Upper lobe of left lung (tissue), 6 donors: ENCODE measurements around the gene BGN. TPM values are rescaled to one million over a fixed set of nuclear protein-coding genes. Genes with fewer than 3 reads are reported as not detected.
A peak's percentile ranks its signal among the peaks of the same experiment; 100 is the strongest.

Source experiments
- ATAC-seq, 2 donors: fragments of 200-7000 bp; cut with Tn5 transposase; one replicate each; pipeline ENCODE4 v1.9.1; 2022; ENCODE audit warnings: mild to moderate bottlenecking in 2 of 2, moderate library complexity in 2 of 2; ENCODE audit not compliant: low FRiP score in 2 of 2
- DNase-seq, 2 donors: peaks; one replicate each; pipeline ENCODE4 v3.0.0-alpha.2; 2019 to 2020
- H3K27ac ChIP-seq, 4 donors: fragments of 200-600 bp; sonication (generic); one replicate each; pipeline ENCODE4 v1.5.1; 2016 to 2019
- H3K27me3 ChIP-seq, 4 donors: fragments of 200-600 bp; sonication (generic); one replicate each; pipeline ENCODE4 v1.5.1; 2017 to 2019
- H3K36me3 ChIP-seq, 4 donors: fragments of 200-600 bp; sonication (generic); one replicate each; pipeline ENCODE4 v1.5.1; 2016 to 2019
- H3K4me1 ChIP-seq, 4 donors: fragments of 200-600 bp; sonication (generic); one replicate each; pipeline ENCODE4 v1.5.1; 2018 to 2019
- H3K4me3 ChIP-seq, 4 donors: fragments of 200-600 bp; sonication (generic); one replicate each; pipeline ENCODE4 v1.5.1; 2017 to 2019; ENCODE audit warnings: mild to moderate bottlenecking in 2 of 4, moderate library complexity in 1 of 4
- H3K9me3 ChIP-seq, 4 donors: fragments of 200-600 bp; sonication (generic); one replicate each; pipeline ENCODE4 v1.5.1; 2018 to 2019
- EP300 ChIP-seq, 4 donors: sonication (generic); formaldehyde crosslinking; IDR thresholded peaks; one replicate each; pipeline ENCODE4 v1.5.1; 2017; ENCODE audit warnings: antibody characterized with exemption in 4 of 4, control low read depth in 2 of 4
- POLR2A ChIP-seq, 4 donors: fragments of 450-650 bp; IDR thresholded peaks; one replicate each; pipeline ENCODE4 v1.5.1; 2016 to 2017; ENCODE audit warnings: antibody characterized with exemption in 4 of 4, mild to moderate bottlenecking in 2 of 4
- POLR2AphosphoS5 ChIP-seq, 2 donors: sonication (generic); formaldehyde crosslinking; IDR thresholded peaks; one replicate each; pipeline ENCODE4 v1.5.1; 2017; ENCODE audit warnings: antibody characterized with exemption in 2 of 2
- WGBS, 2 donors: methylation state at CpG; one replicate each; pipeline ENCODE4 v1.1.5; 2017 to 2018; 5-methylcytosine and 5-hydroxymethylcytosine counted together
- total RNA-seq, 6 donors: library from RNA; depleted of rRNA in 4 of 6; stranded (reverse); fragments of >200 nt in 4 of 6; gene quantifications; one replicate each; pipeline versions ENCODE4 v1.1.0 to v1.2.1, GENCODE V29; 2016 to 2021
- TF ChIP-seq, protein P1 (sequence below), 6 experiments: fragments of 450-650 bp in 4 of 6; fragments of 200-600 bp in 2 of 6; sonication (generic) in 2 of 6; IDR thresholded peaks; one replicate each; pipeline ENCODE4 v1.5.1; 2016 to 2019; ENCODE audit warnings: antibody characterized with exemption in 6 of 6
- donor health status: DM: no; HTN: no; CAD: no; lungs with moderate emphysema.
- donor health status: DM: no; HTN: yes; CAD: no; lungs with severe emphysema.

BGN gene
- total RNA-seq, 6 donors from 2014 or later, result 13.0 to 251 (median 86.3) TPM

DNA sequence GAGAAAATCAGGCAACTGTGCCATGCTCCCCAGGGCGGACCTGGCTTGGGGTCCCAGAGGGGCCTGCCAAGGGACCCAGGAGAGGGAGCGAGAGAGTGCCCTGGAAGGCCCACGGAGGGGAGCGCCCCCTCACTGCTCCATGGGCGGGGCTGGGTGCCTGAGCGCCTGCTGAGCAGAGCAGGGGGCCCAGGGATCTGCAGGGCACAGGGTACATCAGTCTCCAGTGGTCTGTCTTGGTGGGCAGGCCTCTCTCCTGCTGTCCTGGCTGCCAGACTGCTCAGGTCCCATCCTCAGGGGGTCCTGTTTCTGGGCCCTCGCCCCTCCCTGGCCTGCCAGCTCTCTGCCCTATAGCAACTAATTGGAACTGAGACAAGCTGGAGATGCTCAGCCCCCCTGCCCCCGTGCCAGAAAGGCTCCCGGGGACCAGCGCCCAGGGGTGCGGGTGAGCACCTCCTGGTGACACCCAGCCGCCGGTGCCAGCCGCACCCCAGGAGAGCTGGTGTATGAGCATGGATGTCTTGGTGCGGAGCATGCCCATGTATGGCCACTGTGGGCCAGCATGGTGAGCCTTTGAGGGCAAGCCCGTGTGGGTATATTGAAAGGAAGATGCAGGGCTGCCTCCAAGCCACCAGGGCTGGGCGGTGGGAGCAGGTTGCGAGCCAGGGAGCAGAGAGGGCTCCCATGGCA lies 1.3 kb downstream of the BGN start:
- Histone ChIP-seq H3K27ac (peak overlapping the region in 2 of 4 donors; percentile 64 to 80), H3K27me3 (no peaks in the 10 kb centered on the region), H3K4me1 (peaks cover 0 to 16% (median 9%) of the 10 kb centered on the region in 4 donors), H3K4me3 (peak overlapping the region in 3 of 4 donors; percentile 26 to 40 (median 40)), H3K9me3 (no peaks in the 10 kb centered on the region), H3K36me3 (no peaks in the 10 kb centered on the region)
- TF ChIP-seq, protein P1, sequence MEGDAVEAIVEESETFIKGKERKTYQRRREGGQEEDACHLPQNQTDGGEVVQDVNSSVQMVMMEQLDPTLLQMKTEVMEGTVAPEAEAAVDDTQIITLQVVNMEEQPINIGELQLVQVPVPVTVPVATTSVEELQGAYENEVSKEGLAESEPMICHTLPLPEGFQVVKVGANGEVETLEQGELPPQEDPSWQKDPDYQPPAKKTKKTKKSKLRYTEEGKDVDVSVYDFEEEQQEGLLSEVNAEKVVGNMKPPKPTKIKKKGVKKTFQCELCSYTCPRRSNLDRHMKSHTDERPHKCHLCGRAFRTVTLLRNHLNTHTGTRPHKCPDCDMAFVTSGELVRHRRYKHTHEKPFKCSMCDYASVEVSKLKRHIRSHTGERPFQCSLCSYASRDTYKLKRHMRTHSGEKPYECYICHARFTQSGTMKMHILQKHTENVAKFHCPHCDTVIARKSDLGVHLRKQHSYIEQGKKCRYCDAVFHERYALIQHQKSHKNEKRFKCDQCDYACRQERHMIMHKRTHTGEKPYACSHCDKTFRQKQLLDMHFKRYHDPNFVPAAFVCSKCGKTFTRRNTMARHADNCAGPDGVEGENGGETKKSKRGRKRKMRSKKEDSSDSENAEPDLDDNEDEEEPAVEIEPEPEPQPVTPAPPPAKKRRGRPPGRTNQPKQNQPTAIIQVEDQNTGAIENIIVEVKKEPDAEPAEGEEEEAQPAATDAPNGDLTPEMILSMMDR (IDR thresholded peaks at IDR 0.05), result peak in 1 of 6 experiments; percentile 7
- no peak for TF ChIP-seq POLR2AphosphoS5 (IDR thresholded peaks at IDR 0.05)
- DNase-seq (peak in 1 of 2 donors; percentile 50), ATAC-seq (no peak)
- 66 to 73% methylated on average over 2 to 18 of the region's 18 CpGs for WGBS, 2 donors

DNA sequence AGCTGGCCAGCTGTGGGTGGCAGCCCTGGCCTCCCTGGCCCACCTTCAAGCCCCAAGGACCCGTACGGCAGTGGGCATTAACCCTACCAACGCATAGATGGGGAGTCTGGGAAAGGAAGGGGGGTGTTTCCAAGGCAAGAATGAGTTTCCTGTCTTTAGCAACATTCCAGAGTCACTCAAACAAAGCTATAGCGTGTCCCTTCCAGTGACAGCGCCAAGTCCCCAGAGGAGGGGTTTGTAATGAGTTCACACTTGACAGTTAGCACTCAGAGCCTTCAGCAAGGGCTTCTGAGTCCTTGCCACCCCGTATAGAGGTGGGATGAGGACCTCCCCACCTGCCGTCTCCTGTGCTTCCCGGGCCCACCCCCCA lies 1.8 kb downstream of the BGN start:
- Histone ChIP-seq H3K27ac (peak overlapping the region in 2 of 4 donors; percentile 64 to 80), H3K4me1 (peaks cover 0 to 11% (median 5%) of the 10 kb centered on the region in 4 donors), H3K36me3 (no peaks in the 10 kb centered on the region), H3K9me3 (no peaks in the 10 kb centered on the region), H3K4me3 (peak overlapping the region in 2 of 4 donors; percentile 40), H3K27me3 (no peaks in the 10 kb centered on the region)
- TF ChIP-seq POLR2AphosphoS5 (IDR thresholded peaks at IDR 0.05) (no peak), POLR2A (IDR thresholded peaks at IDR 0.05) (no peak), EP300 (IDR thresholded peaks at IDR 0.05) (no peak)
- TF ChIP-seq, protein P1 (IDR thresholded peaks at IDR 0.05), result no peak
- ATAC-seq, result no peak
- no peak for DNase-seq
- 65% methylated on average over 8 of the region's 8 CpGs; no CpG with 5 or more reads in 1 of the 2 donors for WGBS, 2 donors

DNA sequence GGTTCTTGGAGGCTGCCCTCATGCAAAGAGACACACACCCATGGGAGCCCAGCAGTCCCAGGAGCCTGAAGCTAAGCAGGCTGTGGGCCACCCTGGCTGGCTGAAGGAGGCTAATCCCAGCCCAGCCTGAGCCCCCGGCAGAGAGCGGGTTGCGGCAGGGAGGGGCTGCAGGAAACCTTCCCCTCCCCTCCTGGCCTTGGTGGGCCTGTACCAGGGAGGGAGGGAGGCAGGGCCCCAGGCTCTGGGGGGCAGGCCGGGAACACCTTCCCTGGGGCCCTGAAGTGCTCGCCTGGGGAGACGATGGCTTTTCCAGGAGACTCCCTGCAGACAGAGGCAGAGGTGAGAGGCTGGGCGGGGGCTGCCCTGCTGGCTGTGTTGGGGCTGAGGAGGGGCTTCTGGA lies 3.7 kb downstream of the BGN start:
- ATAC-seq, result no peak
- TF ChIP-seq, protein P1 (IDR thresholded peaks at IDR 0.05), result no peak
- TF ChIP-seq EP300 (IDR thresholded peaks at IDR 0.05) (no peak), POLR2AphosphoS5 (IDR thresholded peaks at IDR 0.05) (no peak), POLR2A (IDR thresholded peaks at IDR 0.05) (no peak)
- peak in 1 of 2 donors; percentile 29 for DNase-seq
- Histone ChIP-seq H3K4me1 (peaks cover 0 to 4% (median 0%) of the 10 kb centered on the region in 4 donors), H3K36me3 (no peaks in the 10 kb centered on the region), H3K27ac (no peak overlapping the region), H3K4me3 (peak overlapping the region in 1 of 4 donors; percentile 12), H3K9me3 (no peaks in the 10 kb centered on the region), H3K27me3 (no peaks in the 10 kb centered on the region)
- WGBS, 2 donors, result 91% methylated on average over 7 of the region's 7 CpGs; no CpG with 5 or more reads in 1 of the 2 donors

DNA sequence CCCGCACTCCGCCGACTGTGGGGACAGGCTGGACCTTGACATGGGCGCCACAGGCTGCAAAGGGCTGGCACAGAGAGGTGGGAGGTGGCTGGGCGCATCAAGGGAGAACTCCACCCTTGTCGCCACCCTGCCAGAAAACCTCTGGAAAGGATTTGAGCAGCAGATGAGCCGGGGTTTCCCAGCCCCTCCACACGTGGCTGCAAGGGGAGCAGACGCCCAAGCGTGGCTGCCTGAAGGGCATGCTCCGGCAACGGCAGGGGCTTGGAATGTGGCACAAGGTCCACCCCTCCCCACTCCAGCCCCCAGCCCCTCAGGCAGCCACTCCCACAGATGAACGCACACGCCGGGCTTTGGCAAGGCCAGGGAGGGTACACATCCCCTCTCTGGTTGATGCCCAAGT lies 4.6 kb downstream of the BGN start:
- WGBS, 2 donors, result 67 to 80% methylated on average over 3 to 15 of the region's 15 CpGs
- Histone ChIP-seq H3K4me1 (peaks cover 0 to 2% (median 0%) of the 10 kb centered on the region in 4 donors), H3K27me3 (no peaks in the 10 kb centered on the region), H3K4me3 (no peak overlapping the region), H3K9me3 (no peaks in the 10 kb centered on the region), H3K36me3 (no peaks in the 10 kb centered on the region), H3K27ac (no peak overlapping the region)
- TF ChIP-seq POLR2AphosphoS5 (IDR thresholded peaks at IDR 0.05) (no peak), POLR2A (IDR thresholded peaks at IDR 0.05) (no peak), EP300 (IDR thresholded peaks at IDR 0.05) (no peak)
- TF ChIP-seq, protein P1 (IDR thresholded peaks at IDR 0.05), result no peak
- DNase-seq (peak in 1 of 2 donors; percentile 41), ATAC-seq (no peak)

DNA sequence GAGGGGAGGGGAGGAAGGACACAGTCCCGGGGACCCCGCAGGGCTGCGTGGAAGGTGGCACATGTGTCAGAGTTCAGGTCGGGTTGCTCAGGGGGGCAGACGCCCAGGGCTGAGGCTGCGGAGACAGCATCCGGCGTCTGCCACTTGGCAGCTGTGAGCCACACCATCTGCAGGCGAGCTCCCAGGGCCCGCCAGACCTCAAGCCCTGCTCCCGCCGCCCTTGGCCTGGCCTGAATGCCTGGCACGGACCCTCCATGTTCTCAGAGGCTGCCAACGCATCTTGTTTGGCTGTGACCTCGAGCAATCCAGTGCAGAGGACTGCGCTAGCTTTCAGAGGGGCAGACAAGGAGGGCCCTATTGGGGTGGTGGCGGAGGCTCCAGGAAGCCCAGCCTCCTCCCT lies 5.1 kb downstream of the BGN start:
- TF ChIP-seq, protein P1 (IDR thresholded peaks at IDR 0.05), result no peak
- TF ChIP-seq POLR2A (IDR thresholded peaks at IDR 0.05), result no peak
- Histone ChIP-seq H3K4me3 (no peak overlapping the region), H3K9me3 (no peaks in the 10 kb centered on the region), H3K4me1 (no peaks in the 10 kb centered on the region), H3K36me3 (no peaks in the 10 kb centered on the region), H3K27me3 (no peaks in the 10 kb centered on the region), H3K27ac (no peak overlapping the region)
- DNase-seq (peak in 1 of 2 donors; percentile 60), ATAC-seq (peak in 1 of 2 donors; percentile 14)
- 83% methylated on average over 16 of the region's 17 CpGs; no CpG with 5 or more reads in 1 of the 2 donors for WGBS, 2 donors
